Measurements from ENCODE around the gene SEMA4D. TPM values are rescaled to one million over a fixed set of nuclear protein-coding genes. Genes with fewer than 3 reads are reported as not detected.
A peak's percentile ranks its signal among the peaks of the same experiment; 100 is the strongest.

Gene SEMA4D
- total and polyA plus RNA-seq, 9 of the 15 experiments (the other 6 are each of a cell fraction or from before 2014, with no cell fraction given) = 0.38 to 5.1 (median 1.8) TPM

- no peaks in the 10 kb centered on the region for H3K9me1 ChIP-seq (ENCODE audit: control insufficient read depth, insufficient read depth, low read length)
- BruUV-seq (replicated peaks) = no TSS peak
- no peak overlapping the region for H3K4me3 ChIP-seq
- no peaks in the 10 kb centered on the region for H3K9me3 ChIP-seq (replicated peaks; ENCODE audit: control insufficient read depth, insufficient read depth, low read depth, low read length)
- no peak for DNase-seq (ENCODE audit: extremely low read depth in 1 of 4, low spot score in 3 of 4)
- ATAC-seq = no peak; the same call in 2 of the 3 replicates
- CTCF ChIA-PET (ENCODE audit: low intra/inter-chr PET ratio) = no interaction called here
- H3K4me2 ChIP-seq (ENCODE audit: insufficient read depth, low read length) = no peak overlapping the region
- no peak overlapping the region for H3K27ac ChIP-seq (ENCODE audit: extremely low read depth, low read depth, low read length)
- FAIRE-seq = no peak
- in situ Hi-C loops (cut with MboI) (no loop called here), intact Hi-C loops (cut with micrococcal nuclease) (no loop called here)
- H3K36me3 ChIP-seq (ENCODE audit: control insufficient read depth, insufficient read depth, low read length) = peaks cover 24% of the 10 kb centered on the region; the same call in 2 of the 3 replicates
- peaks cover 0 to 9% of the 10 kb centered on the region in 2 experiments; a peak in 1 of 5 replicates for H3K27me3 ChIP-seq (ENCODE audit: control insufficient read depth in 2 of 2, insufficient read depth in 2 of 2, low read length in 2 of 2)
- WGBS (ENCODE audit: insufficient coverage, low coverage, missing lambda C conversion rate) = 76% methylated on average over 7 of the region's 9 CpGs
- no peak overlapping the region for H2AFZ ChIP-seq (ENCODE audit: low read depth, low read length)
- TF ChIP-seq SUPT5H (IDR thresholded peaks at IDR 0.05) = no peak
- no peak for TF ChIP-seq SMARCB1 (IDR thresholded peaks at IDR 0.05; ENCODE audit: insufficient read length, low read depth)
- 0 out of 2 replicates have a peak, but pooled peaks have one; percentile 43 for TF ChIP-seq POLR2G (IDR thresholded peaks at IDR 0.05; ENCODE audit: low read depth, low read length)
- TF ChIP-seq, protein P1, sequence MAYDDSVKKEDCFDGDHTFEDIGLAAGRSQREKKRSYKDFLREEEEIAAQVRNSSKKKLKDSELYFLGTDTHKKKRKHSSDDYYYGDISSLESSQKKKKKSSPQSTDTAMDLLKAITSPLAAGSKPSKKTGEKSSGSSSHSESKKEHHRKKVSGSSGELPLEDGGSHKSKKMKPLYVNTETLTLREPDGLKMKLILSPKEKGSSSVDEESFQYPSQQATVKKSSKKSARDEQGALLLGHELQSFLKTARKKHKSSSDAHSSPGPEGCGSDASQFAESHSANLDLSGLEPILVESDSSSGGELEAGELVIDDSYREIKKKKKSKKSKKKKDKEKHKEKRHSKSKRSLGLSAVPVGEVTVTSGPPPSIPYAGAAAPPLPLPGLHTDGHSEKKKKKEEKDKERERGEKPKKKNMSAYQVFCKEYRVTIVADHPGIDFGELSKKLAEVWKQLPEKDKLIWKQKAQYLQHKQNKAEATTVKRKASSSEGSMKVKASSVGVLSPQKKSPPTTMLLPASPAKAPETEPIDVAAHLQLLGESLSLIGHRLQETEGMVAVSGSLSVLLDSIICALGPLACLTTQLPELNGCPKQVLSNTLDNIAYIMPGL (CRISPR knock-in tag; IDR thresholded peaks at IDR 0.05) = no peak
- TF ChIP-seq MGA (IDR thresholded peaks at IDR 0.05) = no peak
- H3K4me1 ChIP-seq (replicated peaks in 1 of 2; ENCODE audit: control insufficient read depth in 2 of 2, insufficient read depth in 2 of 2, low read length in 2 of 2) = no peaks in the 10 kb centered on the region; a peak in 1 of 5 replicates
- no peaks in the 10 kb centered on the region for H3K79me2 ChIP-seq (ENCODE audit: control insufficient read depth, insufficient read depth, low read length)
- no peak overlapping the region for H3K9ac ChIP-seq (ENCODE audit: insufficient read depth in 1 of 2, low read depth in 2 of 2, low read length in 2 of 2)
- H4K20me1 ChIP-seq (replicated peaks; ENCODE audit: control insufficient read depth, insufficient read depth, low read length) = no peaks in the 10 kb centered on the region
- POLR2A ChIA-PET = interaction anchor here (0.7 kb wide), 1 partner anchor 9 kb away, joined by 4 read pairs; no protein-coding TSS in a partner anchor
Measured at GRCh38 chr9:89363921-89364665, 133.8 kb downstream of the SEMA4D start.

Data from K562 (cell line).